ENCODE data around the gene CKAP5.
A peak's percentile ranks its signal among the peaks of the same experiment; 100 is the strongest.
"Not testable (repeated sequence)": the region's sequence is repeated elsewhere in the genome, so short reads cannot be mapped to it uniquely, and the experiment has no call there.

The CKAP5 gene

DNA sequence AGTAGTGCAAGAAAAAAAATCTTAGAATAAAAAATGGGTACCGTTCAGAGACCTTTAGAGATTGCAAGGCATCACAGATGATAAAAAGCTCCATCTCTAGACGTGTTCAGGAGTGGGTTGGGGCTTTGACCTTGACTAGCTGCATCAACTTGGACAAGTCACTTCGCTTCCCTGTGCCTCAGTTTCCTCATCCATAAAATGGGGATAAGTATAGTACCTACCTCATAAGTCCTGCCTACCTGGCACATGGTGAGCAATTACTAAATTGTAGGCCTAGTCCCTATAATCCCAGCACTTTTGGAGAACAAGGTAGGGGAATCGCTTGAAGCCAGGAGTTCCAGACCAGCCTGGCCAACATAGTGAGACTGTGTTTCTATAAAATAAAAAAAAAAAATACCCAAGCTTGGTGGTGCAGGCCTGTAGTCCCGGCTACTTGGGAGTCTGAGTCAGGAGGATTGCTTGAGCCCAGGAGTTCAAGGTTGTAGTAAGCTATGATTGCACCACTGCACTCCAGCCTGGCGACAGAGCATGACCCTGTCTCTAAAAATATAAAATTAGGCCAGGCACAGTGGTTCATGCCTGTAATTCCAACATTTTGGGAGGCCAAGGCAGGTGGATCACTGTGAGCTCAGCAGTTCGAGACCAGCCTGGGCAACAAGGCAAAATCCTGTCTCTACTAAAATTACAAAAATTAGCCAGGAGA is 133.1 kb downstream of the CKAP5 start:
- H3K4me3 ChIP-seq (ENCODE audit: low read length) = no peak overlapping the region
- DNase-seq (ENCODE audit: low read depth) = no peak
- TF ChIP-seq, protein P1, sequence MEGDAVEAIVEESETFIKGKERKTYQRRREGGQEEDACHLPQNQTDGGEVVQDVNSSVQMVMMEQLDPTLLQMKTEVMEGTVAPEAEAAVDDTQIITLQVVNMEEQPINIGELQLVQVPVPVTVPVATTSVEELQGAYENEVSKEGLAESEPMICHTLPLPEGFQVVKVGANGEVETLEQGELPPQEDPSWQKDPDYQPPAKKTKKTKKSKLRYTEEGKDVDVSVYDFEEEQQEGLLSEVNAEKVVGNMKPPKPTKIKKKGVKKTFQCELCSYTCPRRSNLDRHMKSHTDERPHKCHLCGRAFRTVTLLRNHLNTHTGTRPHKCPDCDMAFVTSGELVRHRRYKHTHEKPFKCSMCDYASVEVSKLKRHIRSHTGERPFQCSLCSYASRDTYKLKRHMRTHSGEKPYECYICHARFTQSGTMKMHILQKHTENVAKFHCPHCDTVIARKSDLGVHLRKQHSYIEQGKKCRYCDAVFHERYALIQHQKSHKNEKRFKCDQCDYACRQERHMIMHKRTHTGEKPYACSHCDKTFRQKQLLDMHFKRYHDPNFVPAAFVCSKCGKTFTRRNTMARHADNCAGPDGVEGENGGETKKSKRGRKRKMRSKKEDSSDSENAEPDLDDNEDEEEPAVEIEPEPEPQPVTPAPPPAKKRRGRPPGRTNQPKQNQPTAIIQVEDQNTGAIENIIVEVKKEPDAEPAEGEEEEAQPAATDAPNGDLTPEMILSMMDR (IDR thresholded peaks at IDR 0.05; ENCODE audit: insufficient read depth, low read depth, low read length, missing control alignments) = no peak

DNA sequence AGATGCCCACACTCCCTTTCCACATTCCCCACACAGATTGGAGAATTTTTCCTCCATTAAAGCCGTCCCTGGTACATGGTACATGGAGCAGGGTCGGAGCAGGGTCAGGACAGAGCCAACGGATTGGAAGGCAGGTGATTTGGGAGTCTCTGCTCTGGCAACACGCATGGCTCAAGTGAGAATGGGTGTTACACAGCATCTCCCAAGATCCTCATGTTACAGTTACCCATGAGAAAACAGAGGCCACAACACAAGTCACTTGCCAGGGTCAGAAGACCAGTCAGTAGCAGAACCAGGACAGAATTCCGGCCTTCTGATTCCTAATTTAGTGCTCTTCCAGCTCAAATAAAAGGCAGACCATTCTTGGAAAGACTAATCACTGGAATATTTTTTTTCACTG is 134.8 kb downstream of the CKAP5 start:
- TF ChIP-seq, protein P1 (IDR thresholded peaks at IDR 0.05; ENCODE audit: insufficient read depth, low read depth, low read length, missing control alignments) = no peak
- H3K4me3 ChIP-seq (ENCODE audit: low read length) = no peak overlapping the region
- no peak for DNase-seq (ENCODE audit: low read depth)

DNA sequence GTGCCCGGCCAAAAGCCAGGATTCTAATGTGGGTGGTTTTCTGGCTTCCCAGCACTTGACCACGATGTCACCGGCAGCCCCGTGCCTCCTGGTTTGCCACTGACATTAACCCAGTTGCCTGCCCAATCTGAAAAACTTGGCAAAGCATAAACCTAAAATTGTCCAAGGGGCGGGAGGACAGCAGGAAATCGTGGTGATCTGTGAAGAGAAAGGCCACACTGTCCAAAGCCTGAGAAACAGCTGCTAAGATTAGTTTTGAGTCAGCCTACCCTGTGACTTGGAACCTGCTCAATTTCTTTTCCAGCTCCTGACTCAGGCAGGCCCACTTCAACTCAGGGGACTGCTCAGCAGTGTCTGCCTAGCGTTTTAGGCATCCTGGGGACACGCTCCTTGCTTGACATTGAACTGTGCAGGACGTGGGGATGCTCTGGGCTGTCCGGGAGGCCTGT is 135.2 kb downstream of the CKAP5 start:
- no peak overlapping the region for H3K4me3 ChIP-seq (ENCODE audit: low read length)
- TF ChIP-seq, protein P1 (IDR thresholded peaks at IDR 0.05; ENCODE audit: insufficient read depth, low read depth, low read length, missing control alignments) = no peak
- DNase-seq (ENCODE audit: low read depth) = peak; percentile 36

DNA sequence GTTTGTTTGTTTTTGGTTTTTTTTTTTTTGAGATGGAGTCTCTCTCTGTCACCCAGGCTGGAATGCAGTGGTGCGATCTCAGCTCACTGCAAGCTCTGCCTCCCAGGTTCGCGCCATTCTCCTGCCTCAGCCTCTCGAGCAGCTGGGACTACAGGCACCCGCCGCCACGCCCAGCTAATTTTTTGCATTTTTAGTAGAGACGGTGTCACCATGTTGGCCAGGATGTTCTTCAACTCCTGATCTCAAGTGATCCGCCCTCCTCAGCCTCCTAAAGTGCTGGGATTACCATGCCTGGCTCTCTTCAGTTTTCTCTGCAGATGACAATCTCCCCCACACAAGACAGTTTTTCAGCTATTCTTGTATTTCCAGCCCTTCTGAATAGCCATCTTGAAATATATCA is 136.7 kb downstream of the CKAP5 start:
- DNase-seq (ENCODE audit: low read depth); H3K4me3 ChIP-seq (ENCODE audit: low read length): not testable (repeated sequence)

DNA sequence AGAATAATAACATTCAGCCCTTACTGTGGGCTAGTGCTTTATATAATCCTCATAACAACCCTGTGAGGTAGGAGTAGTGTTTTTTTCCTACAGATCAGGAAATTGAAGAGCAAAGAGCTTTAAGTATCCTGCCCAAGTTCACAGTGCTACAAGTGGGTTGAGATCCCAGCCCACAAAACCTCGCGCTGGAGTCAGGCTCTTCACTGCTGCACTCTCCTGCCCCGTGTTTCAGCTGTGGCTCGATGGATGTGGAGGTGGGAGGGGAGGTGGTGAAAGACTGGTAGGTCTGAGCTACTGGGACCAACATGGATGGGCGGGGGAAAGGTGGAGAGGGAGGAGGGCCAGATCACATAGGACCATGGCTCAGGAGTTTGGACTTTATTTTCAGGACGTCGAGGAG is 139.2 kb downstream of the CKAP5 start:
- no peak for DNase-seq (ENCODE audit: low read depth)
- TF ChIP-seq, protein P1 (IDR thresholded peaks at IDR 0.05; ENCODE audit: insufficient read depth, low read depth, low read length, missing control alignments) = no peak
- H3K4me3 ChIP-seq (ENCODE audit: low read length) = no peak overlapping the region

DNA sequence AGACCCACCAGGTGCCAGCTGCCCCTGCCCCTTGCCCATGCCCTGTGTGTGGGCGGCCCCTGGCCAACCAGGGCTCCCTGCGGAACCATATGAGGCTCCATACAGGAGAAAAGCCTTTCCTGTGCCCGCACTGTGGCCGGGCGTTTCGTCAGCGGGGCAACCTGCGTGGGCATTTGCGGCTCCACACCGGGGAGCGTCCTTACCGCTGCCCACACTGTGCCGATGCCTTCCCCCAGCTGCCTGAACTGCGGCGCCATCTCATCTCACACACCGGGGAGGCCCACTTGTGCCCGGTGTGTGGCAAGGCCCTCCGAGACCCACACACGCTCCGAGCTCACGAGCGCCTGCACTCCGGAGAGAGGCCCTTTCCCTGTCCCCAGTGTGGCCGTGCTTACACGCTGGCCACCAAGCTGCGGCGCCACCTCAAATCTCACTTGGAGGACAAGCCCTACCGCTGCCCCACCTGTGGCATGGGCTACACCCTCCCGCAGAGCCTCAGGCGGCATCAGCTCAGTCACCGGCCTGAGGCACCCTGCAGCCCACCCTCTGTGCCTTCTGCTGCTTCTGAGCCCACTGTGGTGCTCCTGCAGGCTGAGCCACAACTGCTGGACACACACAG is 140.9 kb downstream of the CKAP5 start:
- TF ChIP-seq, protein P1 (IDR thresholded peaks at IDR 0.05; ENCODE audit: insufficient read depth, low read depth, low read length, missing control alignments) = no peak
- no peak for DNase-seq (ENCODE audit: low read depth)
- no peak overlapping the region for H3K4me3 ChIP-seq (ENCODE audit: low read length)

DNA sequence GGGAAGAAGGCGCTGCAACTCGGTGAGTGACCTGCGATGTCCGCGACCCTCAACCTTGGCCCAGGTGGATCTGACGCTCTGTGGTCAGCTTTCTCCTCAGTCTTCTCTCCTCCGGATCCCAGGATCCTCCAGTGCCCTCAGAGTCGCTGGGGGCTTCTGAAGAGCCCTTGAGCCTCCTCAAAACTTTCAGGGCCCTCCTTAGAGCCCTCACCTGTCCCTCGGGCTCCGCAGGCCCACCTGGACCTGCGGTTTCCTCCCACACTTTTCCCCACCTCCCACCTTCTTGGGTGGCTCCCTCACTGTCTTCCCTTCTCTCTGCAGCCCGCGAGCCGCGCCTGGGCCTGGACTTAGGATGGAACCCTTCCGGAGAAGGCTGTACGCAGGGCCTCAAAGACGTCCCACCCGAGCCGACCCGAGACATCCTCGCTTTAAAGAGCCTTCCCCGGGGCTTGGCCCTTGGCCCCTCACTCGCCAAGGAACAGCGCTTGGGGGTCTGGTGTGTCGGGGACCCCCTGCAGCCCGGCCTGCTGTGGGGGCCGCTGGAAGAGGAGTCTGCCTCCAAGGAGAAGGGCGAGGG is 144.9 kb downstream of the CKAP5 start:
- no peak for DNase-seq (ENCODE audit: low read depth)
- H3K4me3 ChIP-seq (ENCODE audit: low read length) = peak overlapping the region; percentile 99
- TF ChIP-seq, protein P1 (IDR thresholded peaks at IDR 0.05; ENCODE audit: insufficient read depth, low read depth, low read length, missing control alignments) = no peak
